Esophagus muscularis mucosa (tissue), 3 donors: ENCODE data around the gene DAPK2.

Experiments used
- CTCF ChIP-seq, 3 experiments: fragments of 200-600 bp in 2 of 3; fragments of 450-650 bp in 1 of 3; sonication (generic) in 2 of 3; IDR thresholded peaks; one replicate each; pipeline ENCODE4 v1.5.1; 2017 to 2019; ENCODE audit warnings: antibody characterized with exemption in 3 of 3, mild to moderate bottlenecking in 2 of 3, moderate library complexity in 1 of 3
- POLR2A ChIP-seq: fragments of 450-650 bp; IDR thresholded peaks from one replicate; pipeline ENCODE4 v1.6.1; 2017; ENCODE audit warnings: antibody characterized with exemption, moderate library complexity, mild to moderate bottlenecking, low read depth

- TF ChIP-seq CTCF (IDR thresholded peaks at IDR 0.05) (peak; percentile 65 to 73 (median 73)), POLR2A (no peak)
Measured at GRCh38 chr15:64046421-64047153, at the start of gene DAPK2.
